ENCODE results near the gene MLXIPL. TPM values are rescaled to one million over a fixed set of nuclear protein-coding genes. Genes with fewer than 3 reads are reported as not detected.
"Not testable (repeated sequence)": the region's sequence is repeated elsewhere in the genome, so short reads cannot be mapped to it uniquely, and the experiment has no call there.

The MLXIPL gene
- polyA plus RNA-seq, 1 experiment = not detected

DNA sequence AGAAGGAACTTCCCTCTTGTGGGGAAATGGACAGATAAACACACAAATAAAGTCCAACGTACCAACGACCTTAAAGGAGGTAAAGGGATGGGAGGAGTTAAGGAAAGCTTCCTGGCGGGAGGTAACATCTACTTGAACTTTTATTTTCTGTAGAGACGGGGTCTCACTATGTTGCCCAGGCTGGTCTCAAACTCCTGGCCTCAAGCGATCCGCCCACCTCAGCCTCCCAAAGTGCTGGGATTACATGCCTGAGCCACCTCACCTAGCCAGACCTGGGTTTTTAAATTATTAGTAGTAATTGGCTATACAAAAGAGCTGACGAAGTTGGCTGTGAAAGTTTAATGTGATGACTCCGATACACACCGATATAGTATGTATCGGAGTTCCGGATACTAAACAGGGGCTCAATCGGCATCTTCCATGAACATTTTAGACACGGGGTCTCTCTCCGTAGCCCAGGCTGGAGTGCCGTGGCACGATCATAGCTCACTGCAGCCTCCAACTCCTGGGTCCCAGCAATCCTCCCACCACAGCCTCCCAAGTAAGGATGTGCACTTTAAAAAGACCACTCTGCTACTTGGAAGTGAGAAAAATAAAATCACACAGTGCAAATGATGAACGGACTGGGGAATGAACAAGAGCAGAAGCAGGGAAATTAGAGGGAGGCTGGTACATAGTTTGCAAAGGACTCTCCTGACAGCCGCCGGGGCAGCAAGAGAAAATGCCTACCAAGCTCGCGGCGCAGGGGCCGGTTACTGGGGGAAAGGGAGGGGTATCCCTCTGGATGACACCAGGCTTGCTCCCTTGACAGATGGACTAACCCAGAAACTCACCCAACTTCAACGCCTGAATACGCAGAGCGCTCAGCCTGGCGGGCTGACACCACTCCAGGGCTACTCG is 67.9 kb downstream of the MLXIPL start:
- TF ChIP-seq, protein P1, sequence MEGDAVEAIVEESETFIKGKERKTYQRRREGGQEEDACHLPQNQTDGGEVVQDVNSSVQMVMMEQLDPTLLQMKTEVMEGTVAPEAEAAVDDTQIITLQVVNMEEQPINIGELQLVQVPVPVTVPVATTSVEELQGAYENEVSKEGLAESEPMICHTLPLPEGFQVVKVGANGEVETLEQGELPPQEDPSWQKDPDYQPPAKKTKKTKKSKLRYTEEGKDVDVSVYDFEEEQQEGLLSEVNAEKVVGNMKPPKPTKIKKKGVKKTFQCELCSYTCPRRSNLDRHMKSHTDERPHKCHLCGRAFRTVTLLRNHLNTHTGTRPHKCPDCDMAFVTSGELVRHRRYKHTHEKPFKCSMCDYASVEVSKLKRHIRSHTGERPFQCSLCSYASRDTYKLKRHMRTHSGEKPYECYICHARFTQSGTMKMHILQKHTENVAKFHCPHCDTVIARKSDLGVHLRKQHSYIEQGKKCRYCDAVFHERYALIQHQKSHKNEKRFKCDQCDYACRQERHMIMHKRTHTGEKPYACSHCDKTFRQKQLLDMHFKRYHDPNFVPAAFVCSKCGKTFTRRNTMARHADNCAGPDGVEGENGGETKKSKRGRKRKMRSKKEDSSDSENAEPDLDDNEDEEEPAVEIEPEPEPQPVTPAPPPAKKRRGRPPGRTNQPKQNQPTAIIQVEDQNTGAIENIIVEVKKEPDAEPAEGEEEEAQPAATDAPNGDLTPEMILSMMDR (IDR thresholded peaks at IDR 0.05; ENCODE audit: insufficient read depth, low read depth, low read length) = no peak
- H3K27me3 ChIP-seq (ENCODE audit: control insufficient read depth, insufficient read depth, low read length) = no peaks in the 10 kb centered on the region
- peaks cover 5% of the 10 kb centered on the region for H3K36me3 ChIP-seq (ENCODE audit: control insufficient read depth, insufficient read depth, low read length)
- H3K4me3 ChIP-seq (ENCODE audit: low read depth, low read length) = peak overlapping the region; percentile 97
- DNase-seq (ENCODE audit: low read depth) = no peak
- ChIA-PET CTCF (interaction anchor here (0.7 to 1.0 kb wide), 3 partner anchors 21 to 169 kb away, joined by 3 read pairs; no protein-coding TSS in a partner anchor), POLR2A (interaction anchor here (0.6 to 0.7 kb wide), 2 partner anchors 18 to 1101 kb away, joined by 3 to 13 read pairs; partner anchors contain the start of gene GTF2I)

DNA sequence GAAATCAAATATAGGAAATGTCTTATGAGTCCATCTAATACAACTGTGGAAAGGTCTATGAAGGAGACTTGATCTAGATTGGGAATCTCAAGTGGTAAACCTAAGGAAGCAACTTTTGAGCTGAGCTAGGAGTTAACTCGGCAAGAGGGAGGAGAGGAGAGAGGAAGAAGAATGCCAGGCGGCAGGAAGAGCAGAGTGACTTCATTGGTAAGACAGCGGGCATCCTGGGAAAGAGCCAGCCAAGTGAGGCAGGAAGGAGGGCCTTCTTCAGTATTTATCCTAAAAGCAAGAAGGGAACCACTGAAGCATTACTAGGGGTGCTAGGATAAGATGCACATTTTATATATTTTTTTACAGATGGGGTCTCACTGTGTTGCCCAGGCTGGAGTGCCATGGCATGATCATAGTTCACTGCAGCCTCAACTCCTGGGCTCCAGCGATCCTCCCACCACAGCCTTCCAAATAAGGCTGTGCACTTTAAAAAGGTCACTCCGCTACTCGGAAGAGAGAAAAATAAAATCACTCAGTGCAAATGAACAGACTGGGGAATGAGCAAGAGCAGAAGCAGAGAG is 68.8 kb downstream of the MLXIPL start:
- Histone ChIP-seq H3K27me3 (ENCODE audit: control insufficient read depth, insufficient read depth, low read length) (no peaks in the 10 kb centered on the region), H3K4me3 (ENCODE audit: low read depth, low read length) (no peak overlapping the region), H3K36me3 (ENCODE audit: control insufficient read depth, insufficient read depth, low read length) (peaks cover 7% of the 10 kb centered on the region)
- TF ChIP-seq, protein P1 (IDR thresholded peaks at IDR 0.05; ENCODE audit: insufficient read depth, low read depth, low read length) = no peak
- ChIA-PET POLR2A (no interaction called here), CTCF (no interaction called here)
- no peak for DNase-seq (ENCODE audit: low read depth)

DNA sequence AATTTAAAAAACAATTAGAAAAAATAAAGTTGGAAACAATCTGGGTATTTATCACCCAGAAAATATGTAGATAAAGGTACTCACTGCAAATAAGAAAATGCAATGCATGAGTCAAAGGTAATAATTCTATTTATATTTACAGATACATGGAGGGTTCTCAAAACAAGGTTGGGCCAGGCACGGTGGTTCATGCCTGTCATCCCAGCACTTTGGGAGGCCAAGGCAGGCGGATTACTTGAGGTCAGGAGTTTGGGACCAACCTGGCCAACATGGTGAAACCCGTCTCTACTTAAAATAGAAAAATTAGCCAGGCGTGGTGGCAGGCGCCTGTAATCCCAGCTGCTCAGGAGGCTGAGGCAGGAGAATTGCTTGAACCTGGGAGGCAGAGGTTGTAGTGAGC is 74.2 kb downstream of the MLXIPL start:
- H3K27me3 ChIP-seq (ENCODE audit: control insufficient read depth, insufficient read depth, low read length); DNase-seq (ENCODE audit: low read depth); H3K4me3 ChIP-seq (ENCODE audit: low read depth, low read length); POLR2A ChIA-PET; CTCF ChIA-PET: not testable (repeated sequence)
- peaks cover 12% of the 10 kb centered on the region for H3K36me3 ChIP-seq (ENCODE audit: control insufficient read depth, insufficient read depth, low read length)

DNA sequence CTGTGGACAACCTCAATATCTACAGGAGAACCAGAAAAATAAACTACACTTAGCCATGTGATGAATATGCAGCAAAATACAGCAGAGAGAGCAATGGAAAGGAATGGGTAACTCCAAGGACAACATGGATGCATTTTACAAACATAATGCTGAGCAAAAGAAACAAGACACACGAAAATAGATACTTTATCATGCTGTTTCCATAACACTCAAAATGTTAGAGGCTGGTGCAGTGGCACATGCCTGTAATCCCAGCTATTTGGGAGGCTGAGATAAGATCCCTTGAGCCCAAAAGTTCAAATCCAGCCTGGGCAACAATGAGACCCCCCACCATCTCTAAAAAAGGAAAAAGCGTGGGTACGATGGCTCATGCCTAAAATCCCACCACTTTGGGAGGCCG is 75.1 kb downstream of the MLXIPL start:
- Histone ChIP-seq H3K27me3 (ENCODE audit: control insufficient read depth, insufficient read depth, low read length) (no peaks in the 10 kb centered on the region), H3K36me3 (ENCODE audit: control insufficient read depth, insufficient read depth, low read length) (peaks cover 10% of the 10 kb centered on the region)

DNA sequence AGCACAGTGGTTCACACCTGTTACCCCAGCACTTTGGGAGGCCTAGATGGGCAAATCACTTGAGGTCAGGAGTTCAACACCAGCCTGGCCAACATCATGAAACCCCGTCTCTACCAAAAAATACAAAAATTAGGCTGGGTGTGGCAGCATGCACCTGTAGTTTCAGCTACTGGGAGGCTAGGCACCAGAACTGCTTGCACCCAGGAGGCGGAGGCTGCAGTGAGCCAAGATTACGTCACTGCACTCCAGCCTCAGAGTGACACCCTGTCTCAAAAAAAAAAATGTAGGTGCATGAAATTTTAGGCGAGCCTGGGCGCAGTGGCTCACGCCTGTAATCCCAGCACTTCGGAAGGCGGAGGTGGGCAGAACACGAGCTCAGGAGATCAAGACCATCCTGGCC is 76.5 kb downstream of the MLXIPL start:
- H3K4me3 ChIP-seq (ENCODE audit: low read depth, low read length) = no peak overlapping the region
- no peaks in the 10 kb centered on the region for H3K27me3 ChIP-seq (ENCODE audit: control insufficient read depth, insufficient read depth, low read length)
- TF ChIP-seq, protein P1 (IDR thresholded peaks at IDR 0.05; ENCODE audit: insufficient read depth, low read depth, low read length) = no peak
- ChIA-PET POLR2A (no interaction called here), CTCF (interaction anchor here (1.0 to 1.4 kb wide), 2 partner anchors 20 to 59 kb away, joined by 3 to 6 read pairs; no protein-coding TSS in a partner anchor)
- H3K36me3 ChIP-seq (ENCODE audit: control insufficient read depth, insufficient read depth, low read length) = peaks cover 15% of the 10 kb centered on the region
- DNase-seq (ENCODE audit: low read depth) = no peak

More for the DNA sequence above, 75.1 kb downstream of the MLXIPL start:
- POLR2A ChIA-PET = no interaction called here
- no peak for DNase-seq (ENCODE audit: low read depth)
- CTCF ChIA-PET = no interaction called here
- no peak overlapping the region for H3K4me3 ChIP-seq (ENCODE audit: low read depth, low read length)
- TF ChIP-seq, protein P1 (IDR thresholded peaks at IDR 0.05; ENCODE audit: insufficient read depth, low read depth, low read length) = no peak
